HepG2 (cell line): ENCODE measurements around the gene AP3B2. TPM values are rescaled to one million over a fixed set of nuclear protein-coding genes. Genes with fewer than 3 reads are reported as not detected.

Experiments used
- ASH2L ChIP-seq: fragments of 300-600, 200-600 bp; sonication (generic); IDR thresholded peaks from 2 replicates; pipeline ENCODE4 v1.7.0; 2017; ENCODE audit warnings: low read depth, mild to moderate bottlenecking, moderate library complexity, mixed read lengths, low read length; ENCODE audit not compliant: insufficient read length
- CBX1 ChIP-seq: IDR thresholded peaks from one replicate; pipeline ENCODE4 v1.6.1; 2016; ENCODE audit warnings: antibody characterized with exemption, low read depth
- ELF4 ChIP-seq: sonication (generic); formaldehyde crosslinking; IDR thresholded peaks from 2 replicates; pipeline ENCODE4 v1.5.0; 2020; ENCODE audit warnings: missing genetic modification reagents, mild to moderate bottlenecking, moderate library complexity, borderline replicate concordance
- HCFC1 ChIP-seq: fragments of 150-350 bp; IDR thresholded peaks from 2 replicates; pipeline ENCODE4 v1.6.1; 2014; ENCODE audit warnings: low read depth, low read length
- HOXA3 ChIP-seq: sonication (generic); formaldehyde crosslinking; IDR thresholded peaks from 2 replicates; pipeline ENCODE4 v1.5.0; 2020; ENCODE audit warnings: missing genetic modification reagents
- KAT8 ChIP-seq: IDR thresholded peaks from 2 replicates; pipeline ENCODE4 v1.6.1; 2016; ENCODE audit warnings: missing genetic modification reagents, missing compliant biosample characterization
- KLF16 ChIP-seq, 2 experiments: sonication (generic) in 1 of 2; formaldehyde crosslinking in 1 of 2; IDR thresholded peaks; 2 replicates each; pipeline versions ENCODE4 v1.6.1 to v1.8.0; 2016 to 2023; ENCODE audit warnings: missing genetic modification reagents in 2 of 2, missing compliant biosample characterization in 1 of 2
- RFX1 ChIP-seq: fragments of 450-650 bp; IDR thresholded peaks from 2 replicates; pipeline ENCODE4 v1.6.1; 2017
- RFXAP ChIP-seq: sonication (generic); formaldehyde crosslinking; IDR thresholded peaks from 2 replicates; pipeline ENCODE4 v1.4.0; 2020; ENCODE audit warnings: missing genetic modification reagents, borderline replicate concordance
- SKI ChIP-seq: fragments of 450-650 bp; IDR thresholded peaks from one replicate; pipeline ENCODE4 v1.6.1; 2018; ENCODE audit warnings: mild to moderate bottlenecking; ENCODE audit not compliant: partially characterized antibody
- STAG1 ChIP-seq: sonication (generic); formaldehyde crosslinking; IDR thresholded peaks from 2 replicates; pipeline ENCODE4 v1.4.0; 2020; ENCODE audit warnings: missing genetic modification reagents
- TBL1XR1 ChIP-seq: fragments of 150-350 bp; IDR thresholded peaks from 2 replicates; pipeline ENCODE4 v1.6.1; 2014; ENCODE audit warnings: borderline replicate concordance, low read length; ENCODE audit not compliant: partially characterized antibody
- ZBTB3 ChIP-seq: sonication (generic); formaldehyde crosslinking; IDR thresholded peaks from 2 replicates; pipeline ENCODE4 v1.4.0; 2020; ENCODE audit warnings: low read depth, mild to moderate bottlenecking, moderate library complexity, missing genetic modification reagents, borderline replicate concordance
- ZFX ChIP-seq: sonication (generic); formaldehyde crosslinking; IDR thresholded peaks from 2 replicates; pipeline ENCODE4 v1.4.0; 2020; ENCODE audit warnings: mild to moderate bottlenecking, low read depth, missing genetic modification reagents, moderate library complexity
- ZNF17 ChIP-seq: sonication (generic); formaldehyde crosslinking; IDR thresholded peaks from 2 replicates; pipeline ENCODE4 v1.5.0; 2020; ENCODE audit warnings: mild to moderate bottlenecking, missing genetic modification reagents
- ZNF33B ChIP-seq: sonication (generic); formaldehyde crosslinking; IDR thresholded peaks from 2 replicates; pipeline ENCODE4 v1.5.1; 2020; ENCODE audit warnings: mild to moderate bottlenecking, missing genetic modification reagents
- ZNF674 ChIP-seq: sonication (generic); formaldehyde crosslinking; IDR thresholded peaks from 2 replicates; pipeline ENCODE4 v1.5.0; 2020; ENCODE audit warnings: low read depth, mild to moderate bottlenecking, missing genetic modification reagents
- polyA plus RNA-seq, 8 experiments: library from polyadenylated mRNA; depleted of rRNA in 3 of 8; stranded (reverse) in 7 of 8; unstranded in 1 of 8; fragments of >200 nt; fragmentation: Illumina TruSeq in 4 of 8; extraction: Trizol in 4 of 8; gene quantifications; 2 replicates each; pipeline versions ENCODE4 v1.2.1 to v1.2.3, GENCODE V29; 2011 to 2016; ENCODE audit warnings: low read depth in 4 of 8, missing spikeins in 1 of 8, mixed read lengths in 1 of 8; ENCODE audit not compliant: insufficient read depth in 1 of 8
- total RNA-seq, 5 experiments: library from RNA; depleted of rRNA; stranded (reverse); fragments of >200 nt; fragmentation: Illumina TruSeq; extraction: Trizol; gene quantifications; 2 replicates each; pipeline ENCODE4 v1.2.3, GENCODE V29; 2016; ENCODE audit warnings: low read depth in 1 of 5
- TF ChIP-seq, protein P1 (sequence below): IDR thresholded peaks from 2 replicates; pipeline ENCODE4 v1.6.1; 2016; ENCODE audit warnings: low read depth, missing genetic modification reagents, missing compliant biosample characterization
- TF ChIP-seq, protein P2 (sequence below), 2 experiments: sonication (generic) in 1 of 2; formaldehyde crosslinking in 1 of 2; IDR thresholded peaks; 2 replicates each; pipeline versions ENCODE4 v1.5.1 to v1.6.1; 2011 to 2020; ENCODE audit warnings: borderline replicate concordance in 1 of 2, low read depth in 1 of 2, low read length in 1 of 2, mild to moderate bottlenecking in 1 of 2, missing genetic modification reagents in 1 of 2, moderate library complexity in 1 of 2
- TF ChIP-seq, protein P3 (sequence below): sonication (generic); formaldehyde crosslinking; IDR thresholded peaks from 2 replicates; pipeline ENCODE4 v1.5.1; 2020; ENCODE audit warnings: missing genetic modification reagents, mild to moderate bottlenecking, borderline replicate concordance
- TF ChIP-seq, protein P4 (sequence below): sonication (generic); formaldehyde crosslinking; conservative IDR thresholded peaks from 2 replicates; pipeline ENCODE4 v1.8.0; 2022; ENCODE audit warnings: low read depth, missing genetic modification reagents

Gene AP3B2
- total and polyA plus RNA-seq, 2 of the 13 experiments (the other 11 are each of a cell fraction or from before 2014, with no cell fraction given) = not detected

DNA sequence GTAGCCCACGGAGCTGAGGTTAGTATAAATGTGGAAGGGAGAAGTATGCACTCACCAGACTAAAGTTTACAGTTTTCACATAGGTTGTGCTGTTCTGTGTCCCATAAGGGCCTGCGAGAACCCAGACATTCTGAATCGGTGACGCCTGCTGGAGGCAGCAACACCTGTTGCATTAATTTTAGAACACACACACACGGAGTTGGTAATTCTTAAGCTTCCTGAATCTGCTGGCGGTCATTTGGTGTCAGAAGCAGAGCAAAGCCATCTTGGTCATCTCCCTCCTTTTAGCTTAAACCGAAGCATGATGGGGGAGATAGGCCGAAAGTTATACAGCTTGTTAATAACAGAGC lies 41.1 kb upstream of the AP3B2 start (continued):
- TF ChIP-seq, protein P1, sequence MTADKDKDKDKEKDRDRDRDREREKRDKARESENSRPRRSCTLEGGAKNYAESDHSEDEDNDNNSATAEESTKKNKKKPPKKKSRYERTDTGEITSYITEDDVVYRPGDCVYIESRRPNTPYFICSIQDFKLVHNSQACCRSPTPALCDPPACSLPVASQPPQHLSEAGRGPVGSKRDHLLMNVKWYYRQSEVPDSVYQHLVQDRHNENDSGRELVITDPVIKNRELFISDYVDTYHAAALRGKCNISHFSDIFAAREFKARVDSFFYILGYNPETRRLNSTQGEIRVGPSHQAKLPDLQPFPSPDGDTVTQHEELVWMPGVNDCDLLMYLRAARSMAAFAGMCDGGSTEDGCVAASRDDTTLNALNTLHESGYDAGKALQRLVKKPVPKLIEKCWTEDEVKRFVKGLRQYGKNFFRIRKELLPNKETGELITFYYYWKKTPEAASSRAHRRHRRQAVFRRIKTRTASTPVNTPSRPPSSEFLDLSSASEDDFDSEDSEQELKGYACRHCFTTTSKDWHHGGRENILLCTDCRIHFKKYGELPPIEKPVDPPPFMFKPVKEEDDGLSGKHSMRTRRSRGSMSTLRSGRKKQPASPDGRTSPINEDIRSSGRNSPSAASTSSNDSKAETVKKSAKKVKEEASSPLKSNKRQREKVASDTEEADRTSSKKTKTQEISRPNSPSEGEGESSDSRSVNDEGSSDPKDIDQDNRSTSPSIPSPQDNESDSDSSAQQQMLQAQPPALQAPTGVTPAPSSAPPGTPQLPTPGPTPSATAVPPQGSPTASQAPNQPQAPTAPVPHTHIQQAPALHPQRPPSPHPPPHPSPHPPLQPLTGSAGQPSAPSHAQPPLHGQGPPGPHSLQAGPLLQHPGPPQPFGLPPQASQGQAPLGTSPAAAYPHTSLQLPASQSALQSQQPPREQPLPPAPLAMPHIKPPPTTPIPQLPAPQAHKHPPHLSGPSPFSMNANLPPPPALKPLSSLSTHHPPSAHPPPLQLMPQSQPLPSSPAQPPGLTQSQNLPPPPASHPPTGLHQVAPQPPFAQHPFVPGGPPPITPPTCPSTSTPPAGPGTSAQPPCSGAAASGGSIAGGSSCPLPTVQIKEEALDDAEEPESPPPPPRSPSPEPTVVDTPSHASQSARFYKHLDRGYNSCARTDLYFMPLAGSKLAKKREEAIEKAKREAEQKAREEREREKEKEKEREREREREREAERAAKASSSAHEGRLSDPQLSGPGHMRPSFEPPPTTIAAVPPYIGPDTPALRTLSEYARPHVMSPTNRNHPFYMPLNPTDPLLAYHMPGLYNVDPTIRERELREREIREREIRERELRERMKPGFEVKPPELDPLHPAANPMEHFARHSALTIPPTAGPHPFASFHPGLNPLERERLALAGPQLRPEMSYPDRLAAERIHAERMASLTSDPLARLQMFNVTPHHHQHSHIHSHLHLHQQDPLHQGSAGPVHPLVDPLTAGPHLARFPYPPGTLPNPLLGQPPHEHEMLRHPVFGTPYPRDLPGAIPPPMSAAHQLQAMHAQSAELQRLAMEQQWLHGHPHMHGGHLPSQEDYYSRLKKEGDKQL (CRISPR knock-in tag) = no peak
- TF ChIP-seq STAG1 (CRISPR knock-in tag) (no peak), ZNF674 (CRISPR knock-in tag) (no peak), TBL1XR1 (no peak), ZNF33B (no peak), ZNF17 (CRISPR knock-in tag) (no peak), ELF4 (CRISPR knock-in tag) (no peak; the same call in 1 of the 2 replicates), HOXA3 (CRISPR knock-in tag) (no peak), ZFX (peak; percentile 24), HCFC1 (no peak), RFX1 (no peak), KAT8 (CRISPR knock-in tag) (no peak), ASH2L (peak; percentile 28), CBX1 (no peak), ZBTB3 (no peak), KLF16 (CRISPR knock-in tag; IDR thresholded peaks at IDR 0.05) (no peak), RFXAP (CRISPR knock-in tag) (no peak), SKI (no peak)
- TF ChIP-seq, protein P2, sequence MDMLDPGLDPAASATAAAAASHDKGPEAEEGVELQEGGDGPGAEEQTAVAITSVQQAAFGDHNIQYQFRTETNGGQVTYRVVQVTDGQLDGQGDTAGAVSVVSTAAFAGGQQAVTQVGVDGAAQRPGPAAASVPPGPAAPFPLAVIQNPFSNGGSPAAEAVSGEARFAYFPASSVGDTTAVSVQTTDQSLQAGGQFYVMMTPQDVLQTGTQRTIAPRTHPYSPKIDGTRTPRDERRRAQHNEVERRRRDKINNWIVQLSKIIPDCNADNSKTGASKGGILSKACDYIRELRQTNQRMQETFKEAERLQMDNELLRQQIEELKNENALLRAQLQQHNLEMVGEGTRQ (IDR thresholded peaks at IDR 0.05; ENCODE audit: low read depth, low read length) = no peak
- TF ChIP-seq, protein P2 (CRISPR knock-in tag; IDR thresholded peaks at IDR 0.05; ENCODE audit: borderline replicate concordance) = no peak
- TF ChIP-seq, protein P3, sequence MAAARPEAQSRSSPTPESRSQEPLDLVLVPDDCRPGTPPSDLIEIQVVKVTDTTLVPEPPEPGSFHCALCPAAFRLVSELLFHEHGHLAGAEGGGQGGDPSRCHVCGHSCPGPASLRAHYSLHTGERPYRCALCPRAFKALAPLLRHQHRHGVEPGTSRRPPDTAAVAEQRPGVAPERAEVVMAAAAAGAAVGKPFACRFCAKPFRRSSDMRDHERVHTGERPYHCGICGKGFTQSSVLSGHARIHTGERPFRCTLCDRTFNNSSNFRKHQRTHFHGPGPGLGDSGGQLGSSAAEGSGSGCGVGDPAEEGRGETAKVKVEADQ (CRISPR knock-in tag) = no peak
- TF ChIP-seq, protein P4, sequence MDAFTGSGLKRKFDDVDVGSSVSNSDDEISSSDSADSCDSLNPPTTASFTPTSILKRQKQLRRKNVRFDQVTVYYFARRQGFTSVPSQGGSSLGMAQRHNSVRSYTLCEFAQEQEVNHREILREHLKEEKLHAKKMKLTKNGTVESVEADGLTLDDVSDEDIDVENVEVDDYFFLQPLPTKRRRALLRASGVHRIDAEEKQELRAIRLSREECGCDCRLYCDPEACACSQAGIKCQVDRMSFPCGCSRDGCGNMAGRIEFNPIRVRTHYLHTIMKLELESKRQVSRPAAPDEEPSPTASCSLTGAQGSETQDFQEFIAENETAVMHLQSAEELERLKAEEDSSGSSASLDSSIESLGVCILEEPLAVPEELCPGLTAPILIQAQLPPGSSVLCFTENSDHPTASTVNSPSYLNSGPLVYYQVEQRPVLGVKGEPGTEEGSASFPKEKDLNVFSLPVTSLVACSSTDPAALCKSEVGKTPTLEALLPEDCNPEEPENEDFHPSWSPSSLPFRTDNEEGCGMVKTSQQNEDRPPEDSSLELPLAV (CRISPR knock-in tag) = no peak
